SK-N-SH (cell line): ENCODE measurements around the gene TRAK1. TPM values are rescaled to one million over a fixed set of nuclear protein-coding genes. Genes with fewer than 3 reads are reported as not detected.

Source experiments
- CTCF ChIA-PET: fragments of 300-600, 350-600 bp; formaldehyde crosslinking; extraction: SDS; loops from one replicate; lab custom pipeline; 2021; lab: Yijun Ruan, JAX
- POLR2A ChIA-PET: fragments of 350-600 bp; sonication (Branson Sonifier 250); formaldehyde crosslinking; extraction: SDS; loops from one replicate; lab custom pipeline; 2020; ENCODE audit warnings: antibody characterized with exemption, inconsistent platforms; lab: Yijun Ruan, JAX
- DNase-seq: peaks from one replicate; pipeline ENCODE4 v3.0.0; 2012
- H2AFZ ChIP-seq: fragments of 200-600 bp; sonication (generic); 2 replicates; pipeline ENCODE4 v1.8.1; 2016; ENCODE audit warnings: antibody characterized with exemption, mild to moderate bottlenecking, low read depth
- H3F3A ChIP-seq: fragments of 200-600 bp; sonication (generic); replicated peaks from 2 replicates; pipeline ENCODE3; 2016; ENCODE audit warnings: antibody characterized with exemption, mild to moderate bottlenecking; ENCODE audit not compliant: insufficient read depth
- H3K27ac ChIP-seq, 2 experiments: fragments of 200-500 bp in 1 of 2; fragments of 200-600 bp in 1 of 2; sonication (Bioruptor generic) in 1 of 2; sonication (generic), shearing (Covaris generic) in 1 of 2; 2 replicates each; pipeline versions ENCODE4 v1.5.1 to v1.6.1; 2014 to 2016; ENCODE audit warnings: low read depth in 2 of 2, inconsistent platforms in 1 of 2, low read length in 1 of 2, mild to moderate bottlenecking in 1 of 2, mixed read lengths in 1 of 2
- H3K27me3 ChIP-seq: fragments of 200-600 bp; sonication (generic), shearing (Covaris generic); 2 replicates; pipeline ENCODE4 v1.6.1; 2016; ENCODE audit warnings: mixed run types; ENCODE audit not compliant: insufficient read depth
- H3K36me3 ChIP-seq, 2 experiments: fragments of 200-500 bp in 1 of 2; fragments of 200-600 bp in 1 of 2; sonication (Bioruptor generic) in 1 of 2; sonication (generic) in 1 of 2; replicated peaks in 1 of 2; 2 replicates each; pipeline versions ENCODE3 to v1.5.1; 2014 to 2016; ENCODE audit warnings: low read length in 1 of 2, mild to moderate bottlenecking in 1 of 2; ENCODE audit not compliant: insufficient read depth in 2 of 2, control insufficient read depth in 1 of 2
- H3K4me1 ChIP-seq, 2 experiments: fragments of 200-500 bp in 1 of 2; fragments of 200-600 bp in 1 of 2; sonication (Bioruptor generic) in 1 of 2; sonication (generic), shearing (Covaris generic) in 1 of 2; 2 replicates each; pipeline versions ENCODE4 v1.5.1 to v1.6.1; 2014 to 2016; ENCODE audit warnings: low read depth in 1 of 2, low read length in 1 of 2, mixed run types in 1 of 2; ENCODE audit not compliant: insufficient read depth in 2 of 2, control insufficient read depth in 1 of 2
- H3K4me2 ChIP-seq: fragments of 200-600 bp; sonication (generic), shearing (Covaris generic); 2 replicates; pipeline ENCODE4 v1.6.1; 2017; ENCODE audit warnings: mixed run types
- H3K4me3 ChIP-seq, 2 experiments: fragments of 200-500 bp in 1 of 2; fragments of 200-600 bp in 1 of 2; sonication (Bioruptor generic) in 1 of 2; sonication (generic), shearing (Covaris generic) in 1 of 2; 2 replicates each; pipeline versions ENCODE4 v1.5.1 to v1.8.1; 2014 to 2016; ENCODE audit warnings: low read depth in 2 of 2, inconsistent platforms in 1 of 2, low read length in 1 of 2, mild to moderate bottlenecking in 1 of 2, mixed read lengths in 1 of 2, moderate library complexity in 1 of 2
- H3K79me2 ChIP-seq: fragments of 200-600 bp; sonication (generic); 2 replicates; pipeline ENCODE4 v1.8.1; 2017; ENCODE audit warnings: mild to moderate bottlenecking; ENCODE audit not compliant: insufficient read depth
- H3K9ac ChIP-seq: fragments of 200-600 bp; sonication (generic); 2 replicates; pipeline ENCODE4 v1.6.1; 2017; ENCODE audit warnings: mixed run types
- H3K9me2 ChIP-seq: fragments of 200-600 bp; sonication (generic); 2 replicates; pipeline ENCODE4 v1.6.1; 2017; ENCODE audit warnings: mixed run types
- H3K9me3 ChIP-seq: fragments of 200-600 bp; sonication (generic); 2 replicates; pipeline ENCODE4 v1.6.1; 2017; ENCODE audit warnings: mixed run types, mild to moderate bottlenecking, moderate library complexity
- H4K20me1 ChIP-seq: fragments of 200-600 bp; sonication (generic); 2 replicates; pipeline ENCODE4 v1.6.1; 2017; ENCODE audit warnings: mild to moderate bottlenecking, mixed run types; ENCODE audit not compliant: insufficient read depth
- CHD2 ChIP-seq: fragments of 150-350 bp; IDR thresholded peaks from 2 replicates; pipeline ENCODE4 v1.6.1; 2018; ENCODE audit warnings: low read length; ENCODE audit not compliant: partially characterized antibody
- ELF1 ChIP-seq: IDR thresholded peaks from 2 replicates; pipeline ENCODE4 v1.4.0; 2012
- EP300 ChIP-seq, 2 experiments: IDR thresholded peaks; 2 replicates each; pipeline versions ENCODE4 v1.4.0 to v1.6.1; 2012; ENCODE audit warnings: borderline replicate concordance in 1 of 2, low read depth in 1 of 2, low read length in 1 of 2
- FOXJ3 ChIP-seq: sonication (generic); formaldehyde crosslinking; IDR thresholded peaks from 2 replicates; pipeline ENCODE4 v1.5.1; 2020; ENCODE audit warnings: mild to moderate bottlenecking, missing genetic modification reagents
- FOXM1 ChIP-seq: IDR thresholded peaks from 2 replicates; pipeline ENCODE4 v1.4.0; 2012; ENCODE audit warnings: low read depth, mild to moderate bottlenecking
- GABPA ChIP-seq: IDR thresholded peaks from 2 replicates; pipeline ENCODE4 v1.4.0; 2012; ENCODE audit warnings: low read depth, mild to moderate bottlenecking
- GATA2 ChIP-seq: sonication (generic); formaldehyde crosslinking; IDR thresholded peaks from 2 replicates; pipeline ENCODE4 v1.5.0; 2020; ENCODE audit warnings: mild to moderate bottlenecking, missing genetic modification reagents
- MAX ChIP-seq: IDR thresholded peaks from 2 replicates; pipeline ENCODE4 v1.4.0; 2012; ENCODE audit warnings: low read depth
- MEF2A ChIP-seq: IDR thresholded peaks from 2 replicates; pipeline ENCODE4 v1.4.0; 2012; ENCODE audit warnings: low read depth, borderline replicate concordance
- PBX3 ChIP-seq: IDR thresholded peaks from 2 replicates; pipeline ENCODE4; 2012
- RXRA ChIP-seq: IDR thresholded peaks from 2 replicates; pipeline ENCODE4 v1.4.0; 2012; ENCODE audit warnings: low read depth, mild to moderate bottlenecking, borderline replicate concordance
- SIN3A ChIP-seq: IDR thresholded peaks from 2 replicates; pipeline ENCODE4 v1.6.1; 2012; ENCODE audit warnings: low read depth, mild to moderate bottlenecking, low read length, moderate library complexity, borderline replicate concordance
- SMC3 ChIP-seq: IDR thresholded peaks from 2 replicates; pipeline ENCODE4 v1.6.1; 2012; ENCODE audit warnings: low read depth, low read length, improper control_type of control experiment
- USF1 ChIP-seq: IDR thresholded peaks from 2 replicates; pipeline ENCODE4 v1.4.0; 2012; ENCODE audit warnings: low read depth, borderline replicate concordance
- WGBS: methylation state at CpG from one replicate; pipeline ENCODE4 v1.1.6; 2017; ENCODE audit warnings: low lambda C conversion rate; 5-methylcytosine and 5-hydroxymethylcytosine counted together
- polyA plus RNA-seq, 3 experiments: library from polyadenylated mRNA; depleted of rRNA; stranded (reverse); fragments of >200 nt; gene quantifications; 2 replicates each; pipeline ENCODE4 v1.2.3, GENCODE V29; 2012
- TF ChIP-seq, protein P1 (sequence below): fragments of 200-600 bp; sonication (generic); IDR thresholded peaks from 2 replicates; pipeline ENCODE4 v1.6.1; 2017; ENCODE audit warnings: antibody characterized with exemption, mild to moderate bottlenecking, moderate library complexity

Gene TRAK1
- polyA plus RNA-seq, 1 of the 3 experiments (the other 2 are of a cell fraction), result 12.5 TPM

DNA sequence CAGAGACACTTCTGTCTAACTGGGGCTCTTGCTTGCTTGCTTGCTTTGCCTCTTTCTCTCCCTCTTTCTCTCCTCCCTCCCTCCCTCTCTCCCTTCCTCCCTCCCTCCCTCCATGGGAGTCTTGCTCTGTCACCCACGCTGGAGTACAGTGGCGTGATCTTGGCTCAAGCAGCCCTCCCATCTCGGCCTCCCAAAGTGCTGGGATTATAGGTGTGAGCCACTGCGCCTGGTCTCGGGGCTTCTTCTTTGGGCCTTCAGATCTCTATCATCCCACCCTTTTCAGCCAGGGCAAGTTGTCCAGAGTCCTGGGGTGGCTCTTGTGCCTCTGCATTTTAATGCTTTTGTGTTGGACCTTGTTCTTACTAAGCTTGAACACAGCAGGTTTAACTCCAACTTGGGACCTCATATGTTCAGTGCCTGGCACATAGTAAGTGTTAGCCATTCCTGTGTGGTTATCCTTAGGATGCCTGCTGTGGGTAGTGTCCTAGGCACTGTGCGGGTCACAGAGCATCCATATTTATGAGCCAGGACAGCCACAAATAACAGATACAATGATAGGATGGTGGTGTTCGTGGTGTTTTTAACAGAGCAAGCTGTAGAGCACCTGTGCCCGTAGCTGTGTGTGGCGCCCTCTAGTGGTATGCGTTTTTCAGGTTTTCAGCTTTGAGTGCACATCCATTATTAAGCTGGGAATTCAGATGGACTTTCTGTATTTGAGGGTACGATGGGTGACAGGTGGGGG lies 99.7 kb downstream of the TRAK1 start (continued):
- TF ChIP-seq GATA2 (CRISPR knock-in tag) (no peak), FOXM1 (no peak), GABPA (no peak)
- TF ChIP-seq, protein P1, sequence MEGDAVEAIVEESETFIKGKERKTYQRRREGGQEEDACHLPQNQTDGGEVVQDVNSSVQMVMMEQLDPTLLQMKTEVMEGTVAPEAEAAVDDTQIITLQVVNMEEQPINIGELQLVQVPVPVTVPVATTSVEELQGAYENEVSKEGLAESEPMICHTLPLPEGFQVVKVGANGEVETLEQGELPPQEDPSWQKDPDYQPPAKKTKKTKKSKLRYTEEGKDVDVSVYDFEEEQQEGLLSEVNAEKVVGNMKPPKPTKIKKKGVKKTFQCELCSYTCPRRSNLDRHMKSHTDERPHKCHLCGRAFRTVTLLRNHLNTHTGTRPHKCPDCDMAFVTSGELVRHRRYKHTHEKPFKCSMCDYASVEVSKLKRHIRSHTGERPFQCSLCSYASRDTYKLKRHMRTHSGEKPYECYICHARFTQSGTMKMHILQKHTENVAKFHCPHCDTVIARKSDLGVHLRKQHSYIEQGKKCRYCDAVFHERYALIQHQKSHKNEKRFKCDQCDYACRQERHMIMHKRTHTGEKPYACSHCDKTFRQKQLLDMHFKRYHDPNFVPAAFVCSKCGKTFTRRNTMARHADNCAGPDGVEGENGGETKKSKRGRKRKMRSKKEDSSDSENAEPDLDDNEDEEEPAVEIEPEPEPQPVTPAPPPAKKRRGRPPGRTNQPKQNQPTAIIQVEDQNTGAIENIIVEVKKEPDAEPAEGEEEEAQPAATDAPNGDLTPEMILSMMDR, result peak; percentile 91

DNA sequence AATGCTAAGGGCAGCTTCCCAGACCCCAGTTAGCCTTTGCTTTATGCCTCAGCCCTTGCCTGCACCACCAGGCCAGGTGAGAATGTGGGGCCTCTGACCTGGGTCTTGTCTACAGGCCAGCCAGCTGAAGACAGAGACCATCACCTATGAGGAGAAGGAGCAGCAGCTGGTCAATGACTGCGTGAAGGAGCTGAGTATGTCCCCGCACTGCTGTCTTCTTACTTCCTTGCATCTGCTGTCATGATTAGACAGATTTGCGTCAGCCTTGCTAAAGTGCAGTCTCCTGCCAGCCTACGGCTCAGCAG lies 100.2 kb downstream of the TRAK1 start:
- 0 out of 2 replicates have a peak, but pooled peaks cover 5% of the 10 kb centered on the region for H4K20me1 ChIP-seq
- H3K27me3 ChIP-seq, result no peaks in the 10 kb centered on the region
- ChIA-PET POLR2A (interaction anchor here (1.0 kb wide), 2 partner anchors 16 to 74 kb away, joined by 3 to 4 read pairs; no protein-coding TSS in a partner anchor), CTCF (interaction anchor here (0.5 to 16.9 kb wide), 62 partner anchors 8 to 1611 kb away, joined by 3 to 261 read pairs (median 5); no protein-coding TSS in a partner anchor)
- TF ChIP-seq SIN3A, result no peak
- TF ChIP-seq, protein P1, result peak; percentile 23; the same call in 1 of the 2 replicates
- H3K9ac ChIP-seq, result no peak overlapping the region
- H3F3A ChIP-seq, result peaks cover 3% of the 10 kb centered on the region
- H3K4me2 ChIP-seq, result no peak overlapping the region
- H3K79me2 ChIP-seq, result no peaks in the 10 kb centered on the region
- H3K4me1 ChIP-seq, result peaks cover 0 to 2% of the 10 kb centered on the region in 2 experiments; a peak in 1 of 4 replicates
- no peak overlapping the region for H3K27ac ChIP-seq
- H3K4me3 ChIP-seq, result peak overlapping the region in 1 of 2 experiments; percentile 26; a peak in 1 of 4 replicates
- no peak overlapping the region for H2AFZ ChIP-seq
- H3K36me3 ChIP-seq, result peaks cover 0 to 26% of the 10 kb centered on the region in 2 experiments
- no peaks in the 10 kb centered on the region for H3K9me2 ChIP-seq
- no peak for DNase-seq
- 80% methylated on average over 3 of the region's 4 CpGs for WGBS
- H3K9me3 ChIP-seq, result no peaks in the 10 kb centered on the region

- CTCF ChIA-PET, result interaction anchor here (1.1 to 16.9 kb wide), 15 partner anchors 12 to 309 kb away, joined by 3 to 261 read pairs (median 9); no protein-coding TSS in a partner anchor
- no peak for DNase-seq
- Histone ChIP-seq H3K27me3 (no peaks in the 10 kb centered on the region), H2AFZ (no peak overlapping the region), H3K4me1 (peaks cover 0 to 2% of the 10 kb centered on the region in 2 experiments; a peak in 1 of 4 replicates), H3K79me2 (no peaks in the 10 kb centered on the region), H3K27ac (peak overlapping the region in 1 of 2 experiments; percentile 8; a peak in 1 of 4 replicates), H3K9me2 (no peaks in the 10 kb centered on the region), H3F3A (peaks cover 3% of the 10 kb centered on the region), H4K20me1 (0 out of 2 replicates have a peak, but pooled peaks cover 5% of the 10 kb centered on the region), H3K36me3 (peaks cover 0 to 32% of the 10 kb centered on the region in 2 experiments), H3K9ac (no peak overlapping the region), H3K9me3 (no peaks in the 10 kb centered on the region), H3K4me3 (no peak overlapping the region), H3K4me2 (no peak overlapping the region)
- 92% methylated on average over 8 of the region's 8 CpGs for WGBS
- POLR2A ChIA-PET, result no interaction called here
- TF ChIP-seq PBX3 (no peak), USF1 (no peak), CHD2 (no peak), MAX (no peak), GABPA (no peak), FOXJ3 (CRISPR knock-in tag) (no peak), ELF1 (no peak), FOXM1 (no peak), GATA2 (CRISPR knock-in tag) (no peak), SMC3 (no peak), RXRA (no peak), EP300 (IDR thresholded peaks at IDR 0.05; ENCODE audit: borderline replicate concordance in 1 of 2, low read depth in 1 of 2, low read length in 1 of 2) (no peak), SIN3A (no peak), MEF2A (no peak)
Measured at GRCh38 chr3:42192334-42193200, 101.4 kb downstream of the TRAK1 start.
